HepG2 (cell line): ENCODE results near the gene KLF3. TPM values are rescaled to one million over a fixed set of nuclear protein-coding genes. Genes with fewer than 3 reads are reported as not detected.

ENCODE experiments used
- GATAD1 ChIP-seq: IDR thresholded peaks from 2 replicates; pipeline ENCODE4 v1.6.1; 2016; ENCODE audit warnings: missing genetic modification reagents, missing compliant biosample characterization
- IKZF4 ChIP-seq: sonication (generic); formaldehyde crosslinking; IDR thresholded peaks from 2 replicates; pipeline ENCODE4 v1.5.1; 2020; ENCODE audit warnings: borderline replicate concordance, mild to moderate bottlenecking, low read depth, missing genetic modification reagents; ENCODE audit errors: not compliant biosample characterization
- ISX ChIP-seq: sonication (generic); formaldehyde crosslinking; conservative IDR thresholded peaks from 2 replicates; pipeline ENCODE4 v1.5.0; 2020; ENCODE audit warnings: missing genetic modification reagents
- POLR2AphosphoS5 ChIP-seq: IDR thresholded peaks from 2 replicates; pipeline ENCODE4 v1.6.1; 2012; ENCODE audit warnings: low read depth, low read length
- TBX3 ChIP-seq: fragments of 450-650 bp; IDR thresholded peaks from 2 replicates; pipeline ENCODE4 v1.6.1; 2017; ENCODE audit warnings: antibody characterized with exemption, mild to moderate bottlenecking, inconsistent platforms, borderline replicate concordance
- ZNF207 ChIP-seq: fragments of 450-650 bp; IDR thresholded peaks from 2 replicates; pipeline ENCODE4 v1.6.1; 2016; ENCODE audit warnings: antibody characterized with exemption, borderline replicate concordance
- ZNF256 ChIP-seq: sonication (generic); formaldehyde crosslinking; conservative IDR thresholded peaks from 2 replicates; pipeline ENCODE4 v1.4.0; 2020; ENCODE audit warnings: missing genetic modification reagents
- ZNF652 ChIP-seq: IDR thresholded peaks from 2 replicates; pipeline ENCODE4 v1.6.1; 2016; ENCODE audit warnings: low read depth, borderline replicate concordance
- polyA plus RNA-seq, 8 experiments: library from polyadenylated mRNA; depleted of rRNA in 3 of 8; stranded (reverse) in 7 of 8; unstranded in 1 of 8; fragments of >200 nt; fragmentation: Illumina TruSeq in 4 of 8; extraction: Trizol in 4 of 8; gene quantifications; 2 replicates each; pipeline versions ENCODE4 v1.2.1 to v1.2.3, GENCODE V29; 2011 to 2016; ENCODE audit warnings: low read depth in 4 of 8, missing spikeins in 1 of 8, mixed read lengths in 1 of 8; ENCODE audit not compliant: insufficient read depth in 1 of 8
- total RNA-seq, 5 experiments: library from RNA; depleted of rRNA; stranded (reverse); fragments of >200 nt; fragmentation: Illumina TruSeq; extraction: Trizol; gene quantifications; 2 replicates each; pipeline ENCODE4 v1.2.3, GENCODE V29; 2016; ENCODE audit warnings: low read depth in 1 of 5
- TF ChIP-seq, protein P1 (sequence below), 2 experiments: sonication (generic) in 1 of 2; formaldehyde crosslinking in 1 of 2; IDR thresholded peaks; 2 replicates each; pipeline versions ENCODE4 v1.4.0 to v1.6.1; 2016 to 2020; ENCODE audit warnings: borderline replicate concordance in 1 of 2, low read depth in 1 of 2, mild to moderate bottlenecking in 1 of 2, missing genetic modification reagents in 1 of 2
- TF ChIP-seq, protein P2 (sequence below): sonication (generic); formaldehyde crosslinking; IDR thresholded peaks from 2 replicates; pipeline ENCODE4 v1.4.0; 2020; ENCODE audit warnings: mild to moderate bottlenecking, missing genetic modification reagents, borderline replicate concordance
- TF ChIP-seq, protein P3 (sequence below): sonication (generic); formaldehyde crosslinking; IDR thresholded peaks from 2 replicates; pipeline ENCODE4 v1.9.0; 2021; ENCODE audit warnings: mild to moderate bottlenecking, missing genetic modification reagents

The KLF3 gene
- total and polyA plus RNA-seq, 2 of the 13 experiments (the other 11 are each of a cell fraction or from before 2014, with no cell fraction given) = 29.1 to 37.8 TPM

DNA sequence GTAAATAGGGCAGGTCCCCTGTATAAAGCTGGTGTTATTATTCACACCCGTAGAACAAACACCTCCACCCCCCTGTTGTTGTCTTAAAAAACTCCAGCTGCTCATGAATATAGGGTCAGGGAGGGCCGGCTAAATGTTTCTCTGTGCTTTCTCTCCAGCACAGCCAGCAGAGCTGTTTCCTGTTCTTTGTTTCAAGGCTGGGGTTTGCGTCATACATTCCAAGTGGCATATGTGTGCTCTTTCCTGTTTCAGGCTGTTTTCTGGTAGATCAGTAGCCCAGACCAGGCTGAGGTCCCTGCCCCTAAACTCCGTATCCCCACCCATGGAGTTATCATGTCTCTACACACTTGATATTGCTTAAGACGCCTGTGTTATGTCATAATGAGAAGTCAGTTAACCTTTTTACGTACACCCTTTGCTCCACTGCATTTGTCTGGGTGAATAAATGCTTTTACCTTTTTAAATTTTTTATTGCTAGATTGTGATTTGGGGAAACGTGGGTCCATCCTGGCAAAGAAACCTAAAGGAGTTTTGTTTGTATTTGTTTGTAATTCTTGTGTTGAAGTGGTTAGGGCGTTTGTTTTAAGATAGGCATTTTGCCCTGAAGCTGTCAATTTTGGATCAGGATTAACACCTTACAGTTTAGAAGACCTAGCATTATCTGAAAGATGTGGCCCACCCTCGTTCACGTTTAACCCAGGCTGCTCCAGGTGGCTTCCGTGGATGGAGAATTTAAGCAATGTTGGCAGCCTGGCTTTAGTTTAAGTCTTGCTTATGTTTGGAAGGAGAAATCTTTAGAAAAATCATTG lies 3.3 kb downstream of the KLF3 start (continued):
- TF ChIP-seq ZNF652 = 0 out of 2 replicates have a peak, but pooled peaks have one; percentile 32
- no peak for TF ChIP-seq ZNF256 (CRISPR knock-in tag)
- no peak for TF ChIP-seq ZNF207
- TF ChIP-seq, protein P1, sequence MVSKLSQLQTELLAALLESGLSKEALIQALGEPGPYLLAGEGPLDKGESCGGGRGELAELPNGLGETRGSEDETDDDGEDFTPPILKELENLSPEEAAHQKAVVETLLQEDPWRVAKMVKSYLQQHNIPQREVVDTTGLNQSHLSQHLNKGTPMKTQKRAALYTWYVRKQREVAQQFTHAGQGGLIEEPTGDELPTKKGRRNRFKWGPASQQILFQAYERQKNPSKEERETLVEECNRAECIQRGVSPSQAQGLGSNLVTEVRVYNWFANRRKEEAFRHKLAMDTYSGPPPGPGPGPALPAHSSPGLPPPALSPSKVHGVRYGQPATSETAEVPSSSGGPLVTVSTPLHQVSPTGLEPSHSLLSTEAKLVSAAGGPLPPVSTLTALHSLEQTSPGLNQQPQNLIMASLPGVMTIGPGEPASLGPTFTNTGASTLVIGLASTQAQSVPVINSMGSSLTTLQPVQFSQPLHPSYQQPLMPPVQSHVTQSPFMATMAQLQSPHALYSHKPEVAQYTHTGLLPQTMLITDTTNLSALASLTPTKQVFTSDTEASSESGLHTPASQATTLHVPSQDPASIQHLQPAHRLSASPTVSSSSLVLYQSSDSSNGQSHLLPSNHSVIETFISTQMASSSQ (IDR thresholded peaks at IDR 0.05; ENCODE audit: low read depth) = peak; percentile 59
- TF ChIP-seq, protein P1 (CRISPR knock-in tag; IDR thresholded peaks at IDR 0.05; ENCODE audit: borderline replicate concordance) = peak; percentile 85
- TF ChIP-seq, protein P2, sequence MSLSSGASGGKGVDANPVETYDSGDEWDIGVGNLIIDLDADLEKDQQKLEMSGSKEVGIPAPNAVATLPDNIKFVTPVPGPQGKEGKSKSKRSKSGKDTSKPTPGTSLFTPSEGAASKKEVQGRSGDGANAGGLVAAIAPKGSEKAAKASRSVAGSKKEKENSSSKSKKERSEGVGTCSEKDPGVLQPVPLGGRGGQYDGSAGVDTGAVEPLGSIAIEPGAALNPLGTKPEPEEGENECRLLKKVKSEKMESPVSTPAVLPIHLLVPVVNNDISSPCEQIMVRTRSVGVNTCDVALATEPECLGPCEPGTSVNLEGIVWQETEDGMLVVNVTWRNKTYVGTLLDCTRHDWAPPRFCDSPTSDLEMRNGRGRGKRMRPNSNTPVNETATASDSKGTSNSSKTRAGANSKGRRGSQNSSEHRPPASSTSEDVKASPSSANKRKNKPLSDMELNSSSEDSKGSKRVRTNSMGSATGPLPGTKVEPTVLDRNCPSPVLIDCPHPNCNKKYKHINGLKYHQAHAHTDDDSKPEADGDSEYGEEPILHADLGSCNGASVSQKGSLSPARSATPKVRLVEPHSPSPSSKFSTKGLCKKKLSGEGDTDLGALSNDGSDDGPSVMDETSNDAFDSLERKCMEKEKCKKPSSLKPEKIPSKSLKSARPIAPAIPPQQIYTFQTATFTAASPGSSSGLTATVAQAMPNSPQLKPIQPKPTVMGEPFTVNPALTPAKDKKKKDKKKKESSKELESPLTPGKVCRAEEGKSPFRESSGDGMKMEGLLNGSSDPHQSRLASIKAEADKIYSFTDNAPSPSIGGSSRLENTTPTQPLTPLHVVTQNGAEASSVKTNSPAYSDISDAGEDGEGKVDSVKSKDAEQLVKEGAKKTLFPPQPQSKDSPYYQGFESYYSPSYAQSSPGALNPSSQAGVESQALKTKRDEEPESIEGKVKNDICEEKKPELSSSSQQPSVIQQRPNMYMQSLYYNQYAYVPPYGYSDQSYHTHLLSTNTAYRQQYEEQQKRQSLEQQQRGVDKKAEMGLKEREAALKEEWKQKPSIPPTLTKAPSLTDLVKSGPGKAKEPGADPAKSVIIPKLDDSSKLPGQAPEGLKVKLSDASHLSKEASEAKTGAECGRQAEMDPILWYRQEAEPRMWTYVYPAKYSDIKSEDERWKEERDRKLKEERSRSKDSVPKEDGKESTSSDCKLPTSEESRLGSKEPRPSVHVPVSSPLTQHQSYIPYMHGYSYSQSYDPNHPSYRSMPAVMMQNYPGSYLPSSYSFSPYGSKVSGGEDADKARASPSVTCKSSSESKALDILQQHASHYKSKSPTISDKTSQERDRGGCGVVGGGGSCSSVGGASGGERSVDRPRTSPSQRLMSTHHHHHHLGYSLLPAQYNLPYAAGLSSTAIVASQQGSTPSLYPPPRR = peak; percentile 79; the same call in 1 of the 2 replicates
- TF ChIP-seq POLR2AphosphoS5 = peak; percentile 77
- no peak for TF ChIP-seq ISX (CRISPR knock-in tag)
- TF ChIP-seq TBX3 = peak; percentile 64; the same call in 1 of the 2 replicates
- TF ChIP-seq, protein P3, sequence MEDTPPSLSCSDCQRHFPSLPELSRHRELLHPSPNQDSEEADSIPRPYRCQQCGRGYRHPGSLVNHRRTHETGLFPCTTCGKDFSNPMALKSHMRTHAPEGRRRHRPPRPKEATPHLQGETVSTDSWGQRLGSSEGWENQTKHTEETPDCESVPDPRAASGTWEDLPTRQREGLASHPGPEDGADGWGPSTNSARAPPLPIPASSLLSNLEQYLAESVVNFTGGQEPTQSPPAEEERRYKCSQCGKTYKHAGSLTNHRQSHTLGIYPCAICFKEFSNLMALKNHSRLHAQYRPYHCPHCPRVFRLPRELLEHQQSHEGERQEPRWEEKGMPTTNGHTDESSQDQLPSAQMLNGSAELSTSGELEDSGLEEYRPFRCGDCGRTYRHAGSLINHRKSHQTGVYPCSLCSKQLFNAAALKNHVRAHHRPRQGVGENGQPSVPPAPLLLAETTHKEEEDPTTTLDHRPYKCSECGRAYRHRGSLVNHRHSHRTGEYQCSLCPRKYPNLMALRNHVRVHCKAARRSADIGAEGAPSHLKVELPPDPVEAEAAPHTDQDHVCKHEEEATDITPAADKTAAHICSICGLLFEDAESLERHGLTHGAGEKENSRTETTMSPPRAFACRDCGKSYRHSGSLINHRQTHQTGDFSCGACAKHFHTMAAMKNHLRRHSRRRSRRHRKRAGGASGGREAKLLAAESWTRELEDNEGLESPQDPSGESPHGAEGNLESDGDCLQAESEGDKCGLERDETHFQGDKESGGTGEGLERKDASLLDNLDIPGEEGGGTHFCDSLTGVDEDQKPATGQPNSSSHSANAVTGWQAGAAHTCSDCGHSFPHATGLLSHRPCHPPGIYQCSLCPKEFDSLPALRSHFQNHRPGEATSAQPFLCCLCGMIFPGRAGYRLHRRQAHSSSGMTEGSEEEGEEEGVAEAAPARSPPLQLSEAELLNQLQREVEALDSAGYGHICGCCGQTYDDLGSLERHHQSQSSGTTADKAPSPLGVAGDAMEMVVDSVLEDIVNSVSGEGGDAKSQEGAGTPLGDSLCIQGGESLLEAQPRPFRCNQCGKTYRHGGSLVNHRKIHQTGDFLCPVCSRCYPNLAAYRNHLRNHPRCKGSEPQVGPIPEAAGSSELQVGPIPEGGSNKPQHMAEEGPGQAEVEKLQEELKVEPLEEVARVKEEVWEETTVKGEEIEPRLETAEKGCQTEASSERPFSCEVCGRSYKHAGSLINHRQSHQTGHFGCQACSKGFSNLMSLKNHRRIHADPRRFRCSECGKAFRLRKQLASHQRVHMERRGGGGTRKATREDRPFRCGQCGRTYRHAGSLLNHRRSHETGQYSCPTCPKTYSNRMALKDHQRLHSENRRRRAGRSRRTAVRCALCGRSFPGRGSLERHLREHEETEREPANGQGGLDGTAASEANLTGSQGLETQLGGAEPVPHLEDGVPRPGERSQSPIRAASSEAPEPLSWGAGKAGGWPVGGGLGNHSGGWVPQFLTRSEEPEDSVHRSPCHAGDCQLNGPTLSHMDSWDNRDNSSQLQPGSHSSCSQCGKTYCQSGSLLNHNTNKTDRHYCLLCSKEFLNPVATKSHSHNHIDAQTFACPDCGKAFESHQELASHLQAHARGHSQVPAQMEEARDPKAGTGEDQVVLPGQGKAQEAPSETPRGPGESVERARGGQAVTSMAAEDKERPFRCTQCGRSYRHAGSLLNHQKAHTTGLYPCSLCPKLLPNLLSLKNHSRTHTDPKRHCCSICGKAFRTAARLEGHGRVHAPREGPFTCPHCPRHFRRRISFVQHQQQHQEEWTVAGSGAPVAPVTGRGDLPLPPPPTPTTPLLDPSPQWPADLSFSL (CRISPR knock-in tag) = no peak
- no peak for TF ChIP-seq IKZF4 (CRISPR knock-in tag)
- peak; percentile 49; the same call in 1 of the 2 replicates for TF ChIP-seq GATAD1 (CRISPR knock-in tag)
